ENCODE measurements around the gene HTRA3. TPM values are rescaled to one million over a fixed set of nuclear protein-coding genes. Genes with fewer than 3 reads are reported as not detected.

Gene HTRA3
- total RNA-seq, 1 donor from 2014 or later = 0.16 TPM

- Mint-ChIP-seq H3K4me3 (ENCODE audit: unreplicated experiment) (no peak overlapping the region), H3K27me3 (ENCODE audit: unreplicated experiment) (no peaks in the 10 kb centered on the region)
Measured at GRCh38 chr4:8236920-8237195, 32.7 kb upstream of the HTRA3 start.

DNA sequence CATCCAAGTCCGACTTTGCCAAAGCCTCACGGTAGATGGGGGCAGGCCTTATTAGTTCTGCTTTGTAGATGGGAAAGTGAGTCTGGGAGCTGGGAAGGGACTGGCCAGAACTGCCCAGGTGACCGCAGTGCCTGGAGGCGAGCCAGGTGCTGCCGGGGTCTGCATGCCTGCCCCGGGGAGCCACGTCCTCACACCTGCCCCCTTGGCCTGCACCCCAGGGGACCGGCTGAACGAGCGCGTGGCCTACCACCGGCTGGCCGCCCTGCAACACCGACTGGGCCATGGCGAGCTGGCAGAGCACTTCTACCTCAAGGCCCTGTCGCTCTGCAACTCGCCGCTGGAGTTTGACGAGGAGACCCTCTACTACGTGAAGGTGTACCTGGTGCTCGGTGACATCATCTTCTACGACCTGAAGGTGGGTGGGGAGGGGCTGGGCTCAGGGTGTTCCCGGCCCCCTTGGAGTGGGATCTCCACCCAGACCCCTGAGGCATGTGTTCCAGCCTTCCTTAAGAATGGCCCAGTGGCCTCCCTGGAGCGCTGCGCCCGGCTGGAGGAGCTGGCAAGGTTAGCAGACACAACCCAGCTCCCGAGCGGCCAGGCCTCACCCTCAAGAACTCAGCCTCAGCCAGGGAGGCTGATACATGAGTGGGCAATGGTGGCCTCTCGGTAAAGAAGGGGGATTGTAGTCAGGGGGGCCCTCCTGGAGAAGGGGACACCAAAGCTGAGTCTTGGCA is 32.1 kb upstream of the HTRA3 start:
- no peak overlapping the region for H3K27ac Mint-ChIP-seq (ENCODE audit: unreplicated experiment)
- no peaks in the 10 kb centered on the region for H3K9me3 Mint-ChIP-seq (ENCODE audit: unreplicated experiment)
- TF ChIP-seq, protein P1, sequence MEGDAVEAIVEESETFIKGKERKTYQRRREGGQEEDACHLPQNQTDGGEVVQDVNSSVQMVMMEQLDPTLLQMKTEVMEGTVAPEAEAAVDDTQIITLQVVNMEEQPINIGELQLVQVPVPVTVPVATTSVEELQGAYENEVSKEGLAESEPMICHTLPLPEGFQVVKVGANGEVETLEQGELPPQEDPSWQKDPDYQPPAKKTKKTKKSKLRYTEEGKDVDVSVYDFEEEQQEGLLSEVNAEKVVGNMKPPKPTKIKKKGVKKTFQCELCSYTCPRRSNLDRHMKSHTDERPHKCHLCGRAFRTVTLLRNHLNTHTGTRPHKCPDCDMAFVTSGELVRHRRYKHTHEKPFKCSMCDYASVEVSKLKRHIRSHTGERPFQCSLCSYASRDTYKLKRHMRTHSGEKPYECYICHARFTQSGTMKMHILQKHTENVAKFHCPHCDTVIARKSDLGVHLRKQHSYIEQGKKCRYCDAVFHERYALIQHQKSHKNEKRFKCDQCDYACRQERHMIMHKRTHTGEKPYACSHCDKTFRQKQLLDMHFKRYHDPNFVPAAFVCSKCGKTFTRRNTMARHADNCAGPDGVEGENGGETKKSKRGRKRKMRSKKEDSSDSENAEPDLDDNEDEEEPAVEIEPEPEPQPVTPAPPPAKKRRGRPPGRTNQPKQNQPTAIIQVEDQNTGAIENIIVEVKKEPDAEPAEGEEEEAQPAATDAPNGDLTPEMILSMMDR (IDR thresholded peaks at IDR 0.05) = no peak
- H3K4me3 Mint-ChIP-seq (ENCODE audit: unreplicated experiment) = no peak overlapping the region
- peaks cover 1% of the 10 kb centered on the region for H3K36me3 Mint-ChIP-seq (ENCODE audit: unreplicated experiment)
- peaks cover 8% of the 10 kb centered on the region for H3K4me1 Mint-ChIP-seq (ENCODE audit: unreplicated experiment)
- DNase-seq (ENCODE audit: extremely low spot score, unreplicated experiment) = no peak
- no peaks in the 10 kb centered on the region for H3K27me3 Mint-ChIP-seq (ENCODE audit: unreplicated experiment)

More at GRCh38 chr4:8236920-8237195, 32.7 kb upstream of the HTRA3 start:
- Mint-ChIP-seq H3K9me3 (ENCODE audit: unreplicated experiment) (no peaks in the 10 kb centered on the region), H3K4me1 (ENCODE audit: unreplicated experiment) (peaks cover 3% of the 10 kb centered on the region), H3K36me3 (ENCODE audit: unreplicated experiment) (peaks cover 1% of the 10 kb centered on the region), H3K27ac (ENCODE audit: unreplicated experiment) (no peak overlapping the region)
- DNase-seq (ENCODE audit: extremely low spot score, unreplicated experiment) = no peak
- TF ChIP-seq, protein P1 (IDR thresholded peaks at IDR 0.05) = no peak

GRCh38 chr4:8238036-8238511 is 31.5 kb upstream of the HTRA3 start:
- no peak for DNase-seq (ENCODE audit: extremely low spot score, unreplicated experiment)
- Mint-ChIP-seq H3K9me3 (ENCODE audit: unreplicated experiment) (no peaks in the 10 kb centered on the region), H3K36me3 (ENCODE audit: unreplicated experiment) (peaks cover 1% of the 10 kb centered on the region), H3K27ac (ENCODE audit: unreplicated experiment) (no peak overlapping the region), H3K4me3 (ENCODE audit: unreplicated experiment) (no peak overlapping the region), H3K27me3 (ENCODE audit: unreplicated experiment) (no peaks in the 10 kb centered on the region), H3K4me1 (ENCODE audit: unreplicated experiment) (peaks cover 13% of the 10 kb centered on the region)
- TF ChIP-seq, protein P1 (IDR thresholded peaks at IDR 0.05) = no peak

GRCh38 chr4:8238515-8239053 is 31.0 kb upstream of the HTRA3 start:
- no peak overlapping the region for H3K4me3 Mint-ChIP-seq (ENCODE audit: unreplicated experiment)
- TF ChIP-seq, protein P1 (IDR thresholded peaks at IDR 0.05) = peak; percentile 40
- no peak for DNase-seq (ENCODE audit: extremely low spot score, unreplicated experiment)
- no peak overlapping the region for H3K27ac Mint-ChIP-seq (ENCODE audit: unreplicated experiment)
- no peaks in the 10 kb centered on the region for H3K27me3 Mint-ChIP-seq (ENCODE audit: unreplicated experiment)
- no peaks in the 10 kb centered on the region for H3K9me3 Mint-ChIP-seq (ENCODE audit: unreplicated experiment)
- peaks cover 1% of the 10 kb centered on the region for H3K36me3 Mint-ChIP-seq (ENCODE audit: unreplicated experiment)
- H3K4me1 Mint-ChIP-seq (ENCODE audit: unreplicated experiment) = peaks cover 13% of the 10 kb centered on the region

DNA sequence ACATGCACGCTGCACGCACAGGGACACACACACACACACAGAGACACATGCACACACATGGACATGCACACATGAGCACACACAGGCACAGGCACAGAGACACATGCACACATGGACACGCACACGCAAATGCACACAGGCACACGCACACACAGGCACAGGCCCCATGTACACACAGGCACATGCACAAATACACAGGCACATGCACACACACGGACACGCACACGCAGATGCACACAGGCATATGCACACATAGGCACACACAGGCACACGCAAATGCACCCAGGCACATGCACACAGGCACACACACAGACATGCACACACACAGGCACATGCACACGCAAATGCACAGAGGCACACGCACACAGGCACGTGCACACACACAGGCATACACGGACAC is 30.3 kb upstream of the HTRA3 start:
- TF ChIP-seq, protein P1 (IDR thresholded peaks at IDR 0.05) = no peak
- Mint-ChIP-seq H3K4me1 (ENCODE audit: unreplicated experiment) (peaks cover 16% of the 10 kb centered on the region), H3K36me3 (ENCODE audit: unreplicated experiment) (peaks cover 1% of the 10 kb centered on the region), H3K27me3 (ENCODE audit: unreplicated experiment) (no peaks in the 10 kb centered on the region), H3K9me3 (ENCODE audit: unreplicated experiment) (no peaks in the 10 kb centered on the region), H3K4me3 (ENCODE audit: unreplicated experiment) (no peak overlapping the region), H3K27ac (ENCODE audit: unreplicated experiment) (no peak overlapping the region)
- no peak for DNase-seq (ENCODE audit: extremely low spot score, unreplicated experiment)
